Activated CD8-positive, alpha-beta memory T cell treated with anti-CD3 and anti-CD28 coated beads, Interleukin-2, amount 10 ng/mL, durations not matched to agents 7 days and 5 days (primary cell): ENCODE measurements around the gene EFHC1. TPM values are rescaled to one million over a fixed set of nuclear protein-coding genes. Genes with fewer than 3 reads are reported as not detected.
"Not testable (repeated sequence)": the region's sequence is repeated elsewhere in the genome, so short reads cannot be mapped to it uniquely, and the experiment has no call there.

Source experiments
- ATAC-seq: fragments of 150-1000 bp; cut with Tn5 transposase; one replicate; pipeline ENCODE4 v1.10.0; 2021; ENCODE audit warnings: moderate library complexity
- CTCF ChIA-PET: fragments of 350-600 bp; sonication (Branson Sonifier 250); formaldehyde crosslinking; loops from one replicate; lab custom pipeline; 2021; ENCODE audit warnings: antibody characterized with exemption; lab: Charles Lee
- DNase-seq: peaks from one replicate; pipeline ENCODE4 v3.0.0-alpha.2; 2020
- H3K27ac Mint-ChIP-seq: one replicate; pipeline ENCODE4 v1.8.0; 2021; ENCODE audit warnings: mild to moderate bottlenecking, mixed read lengths
- H3K27me3 Mint-ChIP-seq: one replicate; pipeline ENCODE4 v1.8.0; 2021; ENCODE audit warnings: mixed read lengths
- H3K36me3 Mint-ChIP-seq: one replicate; pipeline ENCODE4 v1.8.0; 2021; ENCODE audit warnings: mild to moderate bottlenecking, mixed read lengths
- H3K4me1 Mint-ChIP-seq: one replicate; pipeline ENCODE4 v1.8.0; 2021; ENCODE audit warnings: mixed read lengths
- H3K4me3 Mint-ChIP-seq: one replicate; pipeline ENCODE4 v1.8.0; 2021; ENCODE audit warnings: mild to moderate bottlenecking, moderate library complexity, mixed read lengths
- H3K9me3 Mint-ChIP-seq: one replicate; pipeline ENCODE4 v1.8.0; 2022; ENCODE audit warnings: low read depth, mixed read lengths
- total RNA-seq, 2 experiments: library from RNA; stranded (reverse); gene quantifications; one replicate each; pipeline ENCODE4 v1.2.3, GENCODE V29; 2021

EFHC1 gene
- total RNA-seq, 2 experiments from 2014 or later: 1.7 to 2.1 TPM

- no peak overlapping the region for H3K27ac Mint-ChIP-seq
- H3K9me3 Mint-ChIP-seq: no peaks in the 10 kb centered on the region
- CTCF ChIA-PET: no interaction called here
- peaks cover 7% of the 10 kb centered on the region for H3K4me1 Mint-ChIP-seq
- no peak overlapping the region for H3K4me3 Mint-ChIP-seq
- DNase-seq (no peak), ATAC-seq (no peak)
- H3K27me3 Mint-ChIP-seq: no peaks in the 10 kb centered on the region
- no peaks in the 10 kb centered on the region for H3K36me3 Mint-ChIP-seq
These were observed 3.3 kb downstream of the EFHC1 start for GRCh38 chr6:52423448-52423847.

DNA sequence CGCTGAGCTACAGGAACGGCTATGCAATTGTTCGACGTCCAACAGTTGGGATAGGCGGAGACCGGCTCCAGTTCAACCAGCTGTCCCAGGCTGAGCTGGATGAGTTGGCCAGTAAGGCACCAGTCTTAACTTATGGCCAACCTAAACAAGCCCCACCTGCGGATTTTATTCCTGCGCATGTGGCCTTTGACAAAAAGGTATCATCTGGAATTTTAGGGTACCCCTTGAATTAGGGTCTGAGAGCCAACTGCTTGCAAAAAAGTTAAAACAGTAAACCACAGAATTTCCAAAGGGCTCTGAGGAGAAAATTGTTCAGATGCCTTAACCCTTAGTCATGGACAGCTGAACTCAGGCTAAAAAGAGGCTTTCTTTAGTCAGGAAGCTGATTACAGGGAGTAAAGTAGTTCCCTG, 3.8 kb downstream of the EFHC1 start:
- Mint-ChIP-seq H3K9me3 (no peaks in the 10 kb centered on the region), H3K4me1 (peaks cover 7% of the 10 kb centered on the region), H3K27me3 (no peaks in the 10 kb centered on the region), H3K27ac (no peak overlapping the region), H3K4me3 (no peak overlapping the region), H3K36me3 (no peaks in the 10 kb centered on the region)
- ATAC-seq (no peak), DNase-seq (no peak)
- CTCF ChIA-PET: no interaction called here

DNA sequence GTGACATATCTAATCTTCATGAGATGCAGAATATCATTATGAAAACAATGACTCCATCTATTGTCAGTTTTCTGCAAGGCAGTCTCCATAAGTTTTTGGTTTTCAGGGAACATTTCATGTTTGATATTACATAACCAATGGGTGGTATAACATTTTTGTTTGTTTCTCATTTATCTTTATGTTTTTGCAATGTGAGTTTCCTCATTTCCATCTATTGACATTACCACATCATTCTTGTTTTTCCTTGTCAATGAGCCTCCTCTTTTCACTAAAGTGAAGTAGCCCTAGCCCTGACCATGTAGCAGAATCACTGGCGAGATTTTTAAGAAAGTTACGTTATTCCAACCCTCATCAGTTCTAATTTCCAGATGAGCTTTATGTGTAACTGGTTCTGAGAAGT, 4.4 kb downstream of the EFHC1 start:
- Mint-ChIP-seq H3K4me1 (peaks cover 2% of the 10 kb centered on the region), H3K27me3 (no peaks in the 10 kb centered on the region), H3K4me3 (no peak overlapping the region), H3K27ac (no peak overlapping the region), H3K9me3 (no peaks in the 10 kb centered on the region), H3K36me3 (no peaks in the 10 kb centered on the region)
- DNase-seq (no peak), ATAC-seq (no peak)
- CTCF ChIA-PET: no interaction called here

DNA sequence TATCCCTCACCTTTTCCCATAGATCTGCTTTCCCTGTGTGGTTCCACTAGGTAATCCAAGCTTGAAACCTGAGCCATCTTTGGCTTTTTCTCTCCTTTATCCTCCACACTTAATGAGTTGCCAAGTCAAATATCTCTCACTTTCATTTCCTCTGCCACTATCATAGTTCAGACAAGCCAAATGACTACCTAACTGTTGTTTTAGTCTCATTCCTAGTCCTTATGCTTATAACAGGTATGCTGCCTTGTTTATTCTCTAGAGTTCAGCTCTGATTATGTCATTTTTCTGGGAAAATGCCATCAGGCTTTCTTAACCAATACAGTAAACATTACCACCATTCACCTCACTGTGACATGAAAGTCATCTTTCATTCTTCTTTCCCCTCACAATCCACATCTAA, 6.5 kb downstream of the EFHC1 start:
- Mint-ChIP-seq H3K36me3 (no peaks in the 10 kb centered on the region), H3K27ac (no peak overlapping the region), H3K4me1 (no peaks in the 10 kb centered on the region), H3K9me3 (no peaks in the 10 kb centered on the region), H3K4me3 (no peak overlapping the region), H3K27me3 (no peaks in the 10 kb centered on the region)
- CTCF ChIA-PET: interaction anchor here (0.7 to 1.4 kb wide), 2 partner anchors 9 to 224 kb away, joined by 3 to 4 read pairs; no protein-coding TSS in a partner anchor
- ATAC-seq (no peak), DNase-seq (no peak)

- H3K4me3 Mint-ChIP-seq, ATAC-seq, H3K27ac Mint-ChIP-seq, H3K9me3 Mint-ChIP-seq, H3K4me1 Mint-ChIP-seq, DNase-seq, H3K27me3 Mint-ChIP-seq, H3K36me3 Mint-ChIP-seq: not testable (repeated sequence)
- CTCF ChIA-PET: interaction anchor here (1.8 kb wide), 1 partner anchor 163 kb away, joined by 3 read pairs; no protein-coding TSS in a partner anchor
These were observed 13.2 kb downstream of the EFHC1 start for GRCh38 chr6:52433294-52433693.

- no peaks in the 10 kb centered on the region for H3K36me3 Mint-ChIP-seq
- H3K9me3 Mint-ChIP-seq: no peaks in the 10 kb centered on the region
- H3K27me3 Mint-ChIP-seq: no peaks in the 10 kb centered on the region
- ATAC-seq: no peak
- H3K27ac Mint-ChIP-seq: no peak overlapping the region
- H3K4me3 Mint-ChIP-seq: no peak overlapping the region
- CTCF ChIA-PET: no interaction called here
- H3K4me1 Mint-ChIP-seq: no peaks in the 10 kb centered on the region
- DNase-seq: no peak
These were observed 15.2 kb downstream of the EFHC1 start for GRCh38 chr6:52435345-52435744.

DNA sequence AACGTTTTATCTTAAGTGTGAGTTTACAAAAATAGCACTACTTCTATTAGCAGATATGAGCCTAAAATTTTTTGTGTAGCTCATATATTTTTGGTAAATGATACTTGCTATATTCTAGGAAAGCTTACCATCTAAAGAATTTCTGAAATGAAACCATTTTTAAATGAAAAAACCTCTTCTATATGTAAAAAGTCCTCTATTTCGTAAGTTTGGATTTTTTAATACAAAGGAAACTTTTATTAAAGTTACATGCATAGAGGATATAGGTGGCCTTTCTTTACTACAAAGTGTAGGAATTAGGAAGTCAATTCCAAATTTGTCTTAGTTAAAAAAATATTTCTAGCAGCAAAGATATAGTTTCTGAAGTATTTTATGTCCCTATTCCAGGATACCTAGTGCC, 18.8 kb downstream of the EFHC1 start:
- no peaks in the 10 kb centered on the region for H3K4me1 Mint-ChIP-seq
- no peaks in the 10 kb centered on the region for H3K27me3 Mint-ChIP-seq
- no peaks in the 10 kb centered on the region for H3K36me3 Mint-ChIP-seq
- CTCF ChIA-PET: no interaction called here
- no peak overlapping the region for H3K27ac Mint-ChIP-seq
- H3K9me3 Mint-ChIP-seq: no peaks in the 10 kb centered on the region
- no peak overlapping the region for H3K4me3 Mint-ChIP-seq
- ATAC-seq (no peak), DNase-seq (no peak)

DNA sequence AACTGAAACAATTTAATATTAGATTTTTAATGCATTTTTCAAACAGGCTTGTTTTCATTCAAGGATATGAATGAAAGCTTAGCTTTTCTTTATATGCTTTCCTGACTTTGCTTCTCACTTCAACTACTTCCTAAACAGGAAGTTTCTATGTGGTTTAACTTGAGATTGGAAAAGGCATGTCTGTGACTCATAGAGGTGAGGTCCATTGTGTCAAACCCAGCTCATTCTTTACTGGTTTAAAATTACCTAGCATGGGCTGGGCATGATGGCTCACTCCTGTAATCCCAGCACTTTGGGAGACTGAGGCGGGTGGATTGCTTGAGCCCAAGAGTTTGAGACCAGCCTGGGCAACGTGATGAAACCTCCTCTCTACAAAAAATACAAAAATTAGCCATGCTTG, 34.4 kb downstream of the EFHC1 start:
- ATAC-seq (no peak), DNase-seq (no peak)
- H3K9me3 Mint-ChIP-seq: peaks cover 12% of the 10 kb centered on the region
- H3K4me3 Mint-ChIP-seq: no peak overlapping the region
- no peaks in the 10 kb centered on the region for H3K4me1 Mint-ChIP-seq
- H3K27me3 Mint-ChIP-seq: no peaks in the 10 kb centered on the region
- peaks cover 11% of the 10 kb centered on the region for H3K36me3 Mint-ChIP-seq
- H3K27ac Mint-ChIP-seq: no peak overlapping the region
- CTCF ChIA-PET: no interaction called here

DNA sequence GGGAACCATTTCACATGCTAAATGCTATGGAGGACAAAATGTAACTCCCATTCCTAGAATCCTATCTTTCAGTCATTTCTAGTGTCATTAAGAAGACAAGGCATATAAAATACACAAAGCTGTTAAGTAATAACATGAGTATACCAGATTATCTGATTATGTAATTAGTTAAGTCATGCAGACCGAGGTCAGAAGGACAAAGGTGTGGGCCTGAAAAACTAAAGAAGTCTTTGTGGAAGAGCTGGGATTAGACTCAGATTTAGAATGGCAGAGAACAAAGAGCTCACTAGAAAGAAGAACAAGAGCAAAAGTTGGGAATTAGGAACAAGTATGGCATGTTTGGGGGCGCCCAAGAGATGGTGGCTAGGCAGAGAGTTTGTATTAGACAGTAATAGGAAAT, 37.0 kb downstream of the EFHC1 start:
- ATAC-seq: no peak
- H3K27ac Mint-ChIP-seq: no peak overlapping the region

DNA sequence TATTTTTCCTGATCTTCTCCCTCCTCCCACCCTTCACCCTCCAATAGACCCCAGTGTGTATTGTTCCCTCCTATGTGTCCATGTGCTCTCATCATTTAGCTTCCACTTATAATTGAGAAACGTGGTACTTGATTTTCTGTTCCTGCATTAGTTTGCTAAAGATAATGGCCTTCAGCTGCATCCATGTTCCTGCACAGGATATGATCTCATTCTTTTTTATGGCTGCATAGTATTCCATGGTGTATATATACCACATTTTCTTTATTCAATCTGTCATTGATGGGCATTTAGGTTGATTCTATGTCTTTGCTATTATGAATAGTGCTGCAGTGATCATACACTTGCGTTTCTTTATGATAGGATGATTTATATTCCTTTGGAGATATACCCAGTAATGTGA, 41.1 kb downstream of the EFHC1 start:
- ATAC-seq, CTCF ChIA-PET, H3K4me1 Mint-ChIP-seq, H3K9me3 Mint-ChIP-seq, H3K36me3 Mint-ChIP-seq, DNase-seq, H3K27me3 Mint-ChIP-seq, H3K27ac Mint-ChIP-seq, H3K4me3 Mint-ChIP-seq: not testable (repeated sequence)

More for the DNA sequence above, 37.0 kb downstream of the EFHC1 start:
- no peaks in the 10 kb centered on the region for H3K27me3 Mint-ChIP-seq
- H3K9me3 Mint-ChIP-seq: peaks cover 2% of the 10 kb centered on the region
- H3K4me3 Mint-ChIP-seq: no peak overlapping the region
- CTCF ChIA-PET: no interaction called here
- DNase-seq: no peak
- no peaks in the 10 kb centered on the region for H3K36me3 Mint-ChIP-seq
- H3K4me1 Mint-ChIP-seq: no peaks in the 10 kb centered on the region

- H3K4me3 Mint-ChIP-seq: no peak overlapping the region
- no peaks in the 10 kb centered on the region for H3K4me1 Mint-ChIP-seq
- DNase-seq: no peak
- no peaks in the 10 kb centered on the region for H3K9me3 Mint-ChIP-seq
- H3K27ac Mint-ChIP-seq: no peak overlapping the region
- peaks cover 3% of the 10 kb centered on the region for H3K27me3 Mint-ChIP-seq
- H3K36me3 Mint-ChIP-seq: no peaks in the 10 kb centered on the region
- CTCF ChIA-PET: no interaction called here
- no peak for ATAC-seq
These were observed 54.0 kb downstream of the EFHC1 start for GRCh38 chr6:52474173-52474572.

DNA sequence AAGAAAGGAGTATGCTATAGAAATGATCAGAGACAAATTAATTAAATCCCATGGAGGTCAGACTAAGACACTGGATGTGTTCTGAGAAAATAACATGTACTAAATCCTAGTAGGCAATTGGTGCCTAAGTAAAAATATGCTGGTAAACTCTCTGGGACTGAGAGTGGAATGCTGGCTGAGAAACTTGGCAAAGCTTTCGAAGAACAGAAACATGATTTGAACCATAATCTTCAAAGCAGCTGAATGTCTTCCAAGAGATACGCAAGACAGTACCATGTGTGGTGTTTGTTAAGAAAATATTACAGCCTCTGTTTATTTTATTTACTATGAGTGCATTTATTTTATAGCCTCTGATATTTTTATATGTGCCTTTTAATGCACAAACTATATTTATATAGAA, 55.2 kb downstream of the EFHC1 start:
- H3K4me3 Mint-ChIP-seq: no peak overlapping the region
- H3K4me1 Mint-ChIP-seq: no peaks in the 10 kb centered on the region
- H3K9me3 Mint-ChIP-seq: no peaks in the 10 kb centered on the region
- H3K27me3 Mint-ChIP-seq: peaks cover 3% of the 10 kb centered on the region
- no peaks in the 10 kb centered on the region for H3K36me3 Mint-ChIP-seq
- no peak overlapping the region for H3K27ac Mint-ChIP-seq
- no peak for ATAC-seq
- DNase-seq: no peak
- CTCF ChIA-PET: interaction anchor here (0.8 kb wide), 1 partner anchor 10 kb away, joined by 3 read pairs; no protein-coding TSS in a partner anchor

DNA sequence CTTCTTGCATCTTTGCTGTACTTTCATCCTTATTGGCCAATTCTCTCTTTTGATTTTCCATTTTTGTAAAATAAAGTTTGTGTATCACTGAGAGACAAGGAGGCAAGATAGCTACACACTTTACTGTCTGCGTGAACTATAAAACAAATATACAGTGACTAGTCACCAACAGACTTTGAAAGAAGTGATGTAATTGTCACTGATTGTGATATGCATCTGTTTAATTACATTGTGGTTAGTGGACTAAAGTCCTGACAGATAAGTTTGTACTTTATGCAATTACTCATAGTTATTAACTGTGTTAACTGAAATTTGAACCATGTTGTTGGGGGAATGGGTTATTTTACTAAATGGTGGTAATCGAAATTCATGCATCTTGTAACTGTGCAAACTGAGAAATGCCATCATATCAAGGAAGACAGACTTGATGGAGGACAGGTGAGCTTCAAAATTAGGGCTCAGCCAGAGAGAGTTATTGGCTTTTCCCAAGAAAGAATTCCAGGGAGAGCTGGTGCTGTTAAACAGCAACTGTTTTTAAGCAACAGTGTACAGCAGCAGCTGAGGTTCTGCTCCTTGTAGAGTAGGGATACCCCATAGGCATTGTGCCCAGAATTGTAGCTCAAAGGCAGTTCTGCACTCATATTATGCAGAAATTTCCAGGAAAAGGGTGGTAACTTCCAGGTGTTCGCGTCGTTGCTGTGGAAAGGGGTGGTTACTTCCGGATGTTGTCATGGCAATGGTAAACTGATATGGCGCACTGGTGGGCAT, 62.9 kb downstream of the EFHC1 start:
- Mint-ChIP-seq H3K27ac (no peak overlapping the region), H3K4me3 (no peak overlapping the region), H3K9me3 (no peaks in the 10 kb centered on the region), H3K36me3 (no peaks in the 10 kb centered on the region), H3K4me1 (no peaks in the 10 kb centered on the region), H3K27me3 (no peaks in the 10 kb centered on the region)
- ATAC-seq (no peak), DNase-seq (no peak)
- CTCF ChIA-PET: no interaction called here

DNA sequence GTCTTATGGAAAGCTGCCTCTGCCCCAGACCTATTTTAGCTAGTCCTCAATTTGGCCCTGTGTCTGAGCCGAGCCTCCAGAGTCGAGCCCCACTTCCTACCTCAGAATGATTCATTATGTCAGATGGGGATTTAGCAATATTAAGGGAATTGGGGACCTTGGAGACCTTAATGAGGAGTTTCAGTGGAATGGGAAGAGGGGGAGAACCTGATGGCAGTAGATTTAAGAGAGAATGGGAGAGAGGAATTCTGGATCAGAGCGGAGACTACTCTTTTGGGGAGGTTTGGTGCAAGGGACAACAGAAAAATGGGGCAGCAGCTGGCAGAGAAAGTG, 63.5 kb downstream of the EFHC1 start:
- H3K4me3 Mint-ChIP-seq: no peak overlapping the region
- H3K4me1 Mint-ChIP-seq: no peaks in the 10 kb centered on the region
- H3K27ac Mint-ChIP-seq: no peak overlapping the region
- H3K36me3 Mint-ChIP-seq: no peaks in the 10 kb centered on the region
- CTCF ChIA-PET: no interaction called here
- DNase-seq (no peak), ATAC-seq (no peak)
- H3K9me3 Mint-ChIP-seq: no peaks in the 10 kb centered on the region
- no peaks in the 10 kb centered on the region for H3K27me3 Mint-ChIP-seq
